GM19238 (cell line): ENCODE data around the gene USP31.

Experiments used
- DNase-seq: peaks from one replicate; pipeline ENCODE4 v3.0.0; 2011; ENCODE audit warnings: low spot score; ENCODE audit not compliant: insufficient read length

The USP31 gene

GRCh38 chr16:23134274-23134673, 15.0 kb downstream of the USP31 start:
- no peak for DNase-seq

GRCh38 chr16:23132775-23133463, 16.3 kb downstream of the USP31 start:
- no peak for DNase-seq

- no peak for DNase-seq
These were observed 17.2 kb downstream of the USP31 start for GRCh38 chr16:23131931-23132621.

GRCh38 chr16:23131436-23131835, 17.8 kb downstream of the USP31 start:
- DNase-seq = no peak

- no peak for DNase-seq
These were observed 18.2 kb downstream of the USP31 start for GRCh38 chr16:23131036-23131435.

GRCh38 chr16:23129686-23130085, 19.6 kb downstream of the USP31 start:
- no peak for DNase-seq

- DNase-seq = no peak
These were observed 21.2 kb downstream of the USP31 start for GRCh38 chr16:23128056-23128455.

GRCh38 chr16:23125277-23125676, 24.0 kb downstream of the USP31 start:
- no peak for DNase-seq

GRCh38 chr16:23124315-23124714, 24.9 kb downstream of the USP31 start:
- DNase-seq = no peak

GRCh38 chr16:23122144-23122543, 27.1 kb downstream of the USP31 start:
- no peak for DNase-seq

- no peak for DNase-seq
These were observed 28.2 kb downstream of the USP31 start for GRCh38 chr16:23121024-23121423.

GRCh38 chr16:23120562-23120961, 28.7 kb downstream of the USP31 start:
- no peak for DNase-seq

GRCh38 chr16:23119570-23119969, 29.7 kb downstream of the USP31 start:
- no peak for DNase-seq

GRCh38 chr16:23114131-23114904, 34.9 kb downstream of the USP31 start:
- DNase-seq = no peak

- DNase-seq = no peak
These were observed 36.1 kb downstream of the USP31 start for GRCh38 chr16:23113185-23113584.

- DNase-seq = no peak
These were observed 38.9 kb downstream of the USP31 start for GRCh38 chr16:23110257-23110899.

GRCh38 chr16:23107936-23108335, 41.3 kb downstream of the USP31 start:
- DNase-seq = no peak

GRCh38 chr16:23107117-23107516, 42.1 kb downstream of the USP31 start:
- no peak for DNase-seq

- DNase-seq = no peak
These were observed 43.9 kb downstream of the USP31 start for GRCh38 chr16:23105309-23105708.

GRCh38 chr16:23104032-23104955, 45.0 kb downstream of the USP31 start:
- DNase-seq = no peak

- no peak for DNase-seq
These were observed 45.6 kb downstream of the USP31 start for GRCh38 chr16:23103603-23104002.
